Loucy (cell line): Measurements from ENCODE around the gene SIAH3.

ENCODE experiments used
- H2AFZ ChIP-seq: fragments of 200-600 bp; sonication (generic); 2 replicates; pipeline ENCODE4 v1.6.0; 2016; ENCODE audit warnings: antibody characterized with exemption, mild to moderate bottlenecking, low read length, moderate library complexity
- H3F3A ChIP-seq: fragments of 200-600 bp; 2 replicates; pipeline ENCODE4 v1.6.0; 2016; ENCODE audit warnings: antibody characterized with exemption, low read depth, mild to moderate bottlenecking
- H3K27me3 ChIP-seq: fragments of 200-600 bp; sonication (generic); 2 replicates; pipeline ENCODE4 v1.6.1; 2014; ENCODE audit warnings: low read length, mild to moderate bottlenecking; ENCODE audit not compliant: insufficient read depth, poor library complexity, severe bottlenecking
- H3K36me3 ChIP-seq: fragments of 200-600 bp; sonication (generic); 2 replicates; pipeline ENCODE4 v1.6.1; 2016; ENCODE audit warnings: low read length; ENCODE audit not compliant: insufficient read depth
- H3K4me1 ChIP-seq: fragments of 200-600 bp; sonication (generic); 2 replicates; pipeline ENCODE4 v1.5.1; 2014; ENCODE audit warnings: low read length, mild to moderate bottlenecking; ENCODE audit not compliant: insufficient read depth, poor library complexity, severe bottlenecking
- H3K4me2 ChIP-seq: fragments of 200-600 bp; sonication (generic); 2 replicates; pipeline ENCODE4 v1.6.0; 2014; ENCODE audit warnings: antibody characterized with exemption, low read length, low read depth, mild to moderate bottlenecking; ENCODE audit not compliant: poor library complexity, severe bottlenecking
- H3K4me3 ChIP-seq: fragments of 200-600 bp; sonication (generic); 2 replicates; pipeline ENCODE4 v1.5.1; 2014; ENCODE audit warnings: low read length, mild to moderate bottlenecking, mixed read lengths; ENCODE audit not compliant: poor library complexity, severe bottlenecking
- H3K79me2 ChIP-seq: fragments of 200-600 bp; sonication (generic); 2 replicates; pipeline ENCODE4 v1.6.1; 2014; ENCODE audit warnings: low read length; ENCODE audit not compliant: insufficient read depth
- H3K9ac ChIP-seq: fragments of 200-600 bp; sonication (generic); 2 replicates; pipeline ENCODE4 v1.6.0; 2014; ENCODE audit warnings: mild to moderate bottlenecking, low read depth, low read length, moderate library complexity; ENCODE audit not compliant: poor library complexity, severe bottlenecking
- H3K9me2 ChIP-seq: fragments of 200-600 bp; sonication (generic); replicated peaks from 2 replicates; pipeline ENCODE4 v1.6.1; 2016; ENCODE audit warnings: low read depth, low read length, mixed read lengths
- H3K9me3 ChIP-seq: fragments of 200-600 bp; sonication (generic); 2 replicates; pipeline ENCODE4 v1.6.1; 2014; ENCODE audit warnings: mild to moderate bottlenecking, antibody characterized with exemption, low read length, low read depth; ENCODE audit not compliant: insufficient read depth
- H4K20me1 ChIP-seq: fragments of 200-600 bp; sonication (generic); 2 replicates; pipeline ENCODE4 v1.6.0; 2014; ENCODE audit warnings: antibody characterized with exemption, low read length, mild to moderate bottlenecking; ENCODE audit not compliant: insufficient read depth, poor library complexity, severe bottlenecking
- CTCF ChIP-seq: fragments of 200-600 bp; sonication (generic); conservative IDR thresholded peaks from 2 replicates; pipeline ENCODE4 v1.5.1; 2014; ENCODE audit warnings: mild to moderate bottlenecking, antibody characterized with exemption, low read length
- EZH2phosphoT487 ChIP-seq: fragments of 200-600 bp; IDR thresholded peaks from 2 replicates; pipeline ENCODE4 v1.6.1; 2018; ENCODE audit warnings: antibody characterized with exemption, mild to moderate bottlenecking, moderate library complexity, borderline replicate concordance

Gene SIAH3

DNA sequence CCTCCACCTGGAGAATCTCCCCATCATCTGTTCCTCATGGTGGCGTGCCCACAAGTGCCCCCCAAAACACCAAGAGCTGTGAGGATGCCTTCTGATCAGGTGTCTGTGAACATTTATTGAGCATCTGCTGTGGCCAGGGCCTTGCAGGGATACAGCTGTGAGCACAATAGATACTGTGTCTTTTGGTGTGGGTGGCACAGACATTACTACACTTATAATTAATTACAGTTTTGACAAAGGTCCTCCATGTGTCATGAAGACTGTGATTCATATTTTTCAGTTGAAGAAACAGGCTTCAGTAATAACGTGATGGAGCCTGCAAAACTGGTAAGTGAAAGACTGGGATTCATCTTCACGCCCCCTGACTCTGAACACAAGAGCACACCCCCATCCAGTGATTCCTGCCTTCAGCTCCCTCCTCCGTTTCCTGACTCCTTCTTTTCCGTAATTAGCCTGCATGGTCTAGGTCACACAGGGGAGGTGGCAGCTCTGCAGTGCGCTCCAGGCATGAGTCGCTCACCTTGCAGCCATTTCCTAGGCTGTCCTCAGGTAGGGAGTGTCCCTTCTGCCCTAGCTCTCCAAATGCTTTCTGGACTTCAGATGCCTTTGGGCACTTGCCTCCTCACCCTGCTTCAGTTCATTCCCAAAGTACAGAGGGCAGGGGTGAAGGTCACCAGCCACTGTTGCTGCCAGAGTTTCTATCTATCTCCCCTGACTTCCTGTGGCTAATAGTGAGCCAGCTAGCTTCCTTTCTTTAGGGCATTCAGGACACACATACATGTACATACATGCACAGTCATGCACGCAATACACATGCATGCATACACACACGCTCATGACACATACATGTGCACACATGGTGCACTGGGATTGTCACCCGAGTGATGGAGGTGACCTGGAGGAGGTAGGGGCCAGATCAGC lies 66.5 kb downstream of the SIAH3 start:
- H2AFZ ChIP-seq: no peak overlapping the region
- no peak for TF ChIP-seq CTCF
- no peak for TF ChIP-seq EZH2phosphoT487

GRCh38 chr13:45783346-45784043 lies 68.1 kb downstream of the SIAH3 start:
- no peak overlapping the region for H3K4me3 ChIP-seq
- no peak overlapping the region for H2AFZ ChIP-seq
- no peak overlapping the region for H3K9ac ChIP-seq
- no peaks in the 10 kb centered on the region for H3K36me3 ChIP-seq
- TF ChIP-seq EZH2phosphoT487 (no peak), CTCF (no peak)
- H3K27me3 ChIP-seq: no peaks in the 10 kb centered on the region
- no peaks in the 10 kb centered on the region for H3K9me2 ChIP-seq
- H3K4me1 ChIP-seq: peaks cover 56% of the 10 kb centered on the region
- H3K79me2 ChIP-seq: no peaks in the 10 kb centered on the region
- H3K4me2 ChIP-seq: no peak overlapping the region
- no peaks in the 10 kb centered on the region for H3F3A ChIP-seq
- no peaks in the 10 kb centered on the region for H4K20me1 ChIP-seq
- H3K9me3 ChIP-seq: no peaks in the 10 kb centered on the region

More for the DNA sequence above, 66.5 kb downstream of the SIAH3 start:
- Histone ChIP-seq H3K9me3 (no peaks in the 10 kb centered on the region), H3K27me3 (no peaks in the 10 kb centered on the region), H3F3A (no peaks in the 10 kb centered on the region), H3K4me3 (no peak overlapping the region), H3K79me2 (no peaks in the 10 kb centered on the region), H3K9ac (no peak overlapping the region), H4K20me1 (no peaks in the 10 kb centered on the region), H3K4me1 (peaks cover 56% of the 10 kb centered on the region), H3K4me2 (no peak overlapping the region), H3K9me2 (no peaks in the 10 kb centered on the region), H3K36me3 (no peaks in the 10 kb centered on the region)

GRCh38 chr13:45782327-45783045 lies 69.1 kb downstream of the SIAH3 start:
- H3K27me3 ChIP-seq: no peaks in the 10 kb centered on the region
- peak overlapping the region; percentile 73 for H3K4me2 ChIP-seq
- no peaks in the 10 kb centered on the region for H3K36me3 ChIP-seq
- no peaks in the 10 kb centered on the region for H3K9me3 ChIP-seq
- H3K79me2 ChIP-seq: no peaks in the 10 kb centered on the region
- no peak overlapping the region for H3K9ac ChIP-seq
- peak overlapping the region; percentile 60 for H3K4me3 ChIP-seq
- no peaks in the 10 kb centered on the region for H3F3A ChIP-seq
- H4K20me1 ChIP-seq: no peaks in the 10 kb centered on the region
- peak overlapping the region; percentile 30; the same call in 1 of the 2 replicates for H2AFZ ChIP-seq
- no peaks in the 10 kb centered on the region for H3K9me2 ChIP-seq
- TF ChIP-seq EZH2phosphoT487: no peak
- TF ChIP-seq CTCF: no peak
- peaks cover 56% of the 10 kb centered on the region for H3K4me1 ChIP-seq
